22Rv1 (cell line): ENCODE results near the gene C3orf22.

Source experiments
- CTCF ChIP-seq: fragments of 450-650 bp; IDR thresholded peaks from 2 replicates; pipeline ENCODE4 v1.5.1; 2017; ENCODE audit warnings: mild to moderate bottlenecking
- ZFX ChIP-seq: fragments of 450-650 bp; IDR thresholded peaks from 2 replicates; pipeline ENCODE4 v1.6.1; 2017; ENCODE audit warnings: antibody characterized with exemption, borderline replicate concordance

DNA sequence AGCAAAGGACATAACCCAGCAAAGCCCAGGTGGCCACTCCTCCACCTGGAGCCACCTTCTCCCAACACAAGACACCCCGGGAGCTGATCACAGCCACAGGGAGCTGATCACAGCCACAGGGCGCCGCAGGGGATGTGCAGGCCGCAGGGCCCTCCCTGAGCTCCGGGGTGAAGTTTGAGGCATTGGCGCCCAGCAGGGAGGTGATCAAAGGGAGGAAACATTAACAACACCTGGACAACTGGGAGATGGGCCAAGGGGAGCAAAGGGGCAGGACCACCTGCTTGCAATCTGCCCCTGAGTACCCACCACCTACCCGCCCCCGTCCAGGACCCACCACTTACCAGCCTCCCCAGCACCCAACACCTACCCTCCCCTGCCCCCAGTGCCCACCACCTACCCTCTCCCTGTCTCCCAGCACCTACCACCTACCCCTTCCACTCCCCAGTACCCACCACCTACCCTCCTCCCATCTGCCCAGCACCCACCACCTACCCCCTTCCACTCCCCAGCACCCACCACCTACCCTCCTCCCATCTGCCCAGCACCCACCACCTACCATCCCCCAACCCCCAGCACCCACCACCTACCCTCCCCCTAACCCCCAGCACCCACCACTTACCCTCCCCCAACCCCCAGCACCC, 43.5 kb downstream of the C3orf22 start:
- TF ChIP-seq CTCF (no peak), ZFX (no peak)
